GM20000 (cell line): ENCODE measurements around the gene NCOA1.
"Not testable (repeated sequence)": the region's sequence is repeated elsewhere in the genome, so short reads cannot be mapped to it uniquely, and the experiment has no call there.

Source experiments
- DNase-seq: peaks from one replicate; pipeline ENCODE4 v3.0.0; 2012; ENCODE audit warnings: low spot score
- TF ChIP-seq, protein P1 (sequence below): IDR thresholded peaks from 2 replicates; pipeline ENCODE4 v1.5.1; 2012; ENCODE audit warnings: mild to moderate bottlenecking, control low read depth; ENCODE audit errors: extremely low read depth, missing control alignments

NCOA1 gene

DNA sequence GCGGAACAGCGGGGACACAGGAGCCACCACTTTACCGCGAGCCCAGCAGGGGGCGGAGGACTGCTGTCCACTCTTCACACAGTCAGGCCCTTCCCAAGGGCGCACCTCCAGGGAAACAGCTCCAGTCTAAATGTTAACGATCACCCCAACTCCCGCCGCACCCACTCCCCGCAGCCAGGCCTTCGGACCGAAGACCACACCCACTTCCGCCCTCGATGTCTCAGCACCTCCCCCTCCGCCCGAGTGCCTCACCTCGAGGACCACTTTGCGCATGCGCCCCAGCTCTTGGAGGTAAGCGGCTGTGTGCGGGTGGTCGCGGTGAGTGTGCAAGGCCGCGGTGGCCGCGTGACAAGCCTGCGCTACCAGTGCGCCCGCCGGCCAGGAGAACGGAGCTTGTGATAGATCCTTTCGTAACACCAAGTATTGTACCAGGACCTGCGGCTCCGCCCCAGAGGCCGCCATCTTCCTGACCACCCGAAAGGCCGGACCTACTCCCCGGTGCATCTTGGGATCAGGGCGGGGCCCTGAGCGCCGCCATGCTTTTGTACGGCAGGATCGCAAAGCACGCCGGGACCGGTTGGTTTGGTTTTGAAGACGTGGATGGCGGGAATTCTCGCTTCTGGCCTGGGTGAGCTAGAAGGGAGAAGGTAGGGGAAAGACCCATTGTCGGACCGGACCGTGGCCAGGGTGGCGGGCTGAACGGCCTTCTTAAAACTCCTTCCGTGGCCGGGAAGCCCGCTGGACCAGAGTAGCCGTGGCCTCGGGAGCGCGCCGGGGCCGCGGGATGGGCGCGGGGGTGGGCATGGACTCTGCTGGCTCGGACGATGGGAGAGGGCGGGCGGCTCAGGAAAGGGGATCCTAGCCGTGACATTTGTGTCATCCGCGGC lies 302.1 kb downstream of the NCOA1 start, which contains the start of the genes CENPO and PTRHD1:
TSS of gene CENPO (plus strand) at position 552 of the 887 bp plus-strand sequence. CDS start 495 bp downstream, outside the sequence.
TSS of gene PTRHD1 (minus strand) at position 518 of the 887 bp plus-strand sequence. CDS start at position 504, 14 bp downstream.
- TF ChIP-seq, protein P1, sequence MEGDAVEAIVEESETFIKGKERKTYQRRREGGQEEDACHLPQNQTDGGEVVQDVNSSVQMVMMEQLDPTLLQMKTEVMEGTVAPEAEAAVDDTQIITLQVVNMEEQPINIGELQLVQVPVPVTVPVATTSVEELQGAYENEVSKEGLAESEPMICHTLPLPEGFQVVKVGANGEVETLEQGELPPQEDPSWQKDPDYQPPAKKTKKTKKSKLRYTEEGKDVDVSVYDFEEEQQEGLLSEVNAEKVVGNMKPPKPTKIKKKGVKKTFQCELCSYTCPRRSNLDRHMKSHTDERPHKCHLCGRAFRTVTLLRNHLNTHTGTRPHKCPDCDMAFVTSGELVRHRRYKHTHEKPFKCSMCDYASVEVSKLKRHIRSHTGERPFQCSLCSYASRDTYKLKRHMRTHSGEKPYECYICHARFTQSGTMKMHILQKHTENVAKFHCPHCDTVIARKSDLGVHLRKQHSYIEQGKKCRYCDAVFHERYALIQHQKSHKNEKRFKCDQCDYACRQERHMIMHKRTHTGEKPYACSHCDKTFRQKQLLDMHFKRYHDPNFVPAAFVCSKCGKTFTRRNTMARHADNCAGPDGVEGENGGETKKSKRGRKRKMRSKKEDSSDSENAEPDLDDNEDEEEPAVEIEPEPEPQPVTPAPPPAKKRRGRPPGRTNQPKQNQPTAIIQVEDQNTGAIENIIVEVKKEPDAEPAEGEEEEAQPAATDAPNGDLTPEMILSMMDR = peak; percentile 15

DNA sequence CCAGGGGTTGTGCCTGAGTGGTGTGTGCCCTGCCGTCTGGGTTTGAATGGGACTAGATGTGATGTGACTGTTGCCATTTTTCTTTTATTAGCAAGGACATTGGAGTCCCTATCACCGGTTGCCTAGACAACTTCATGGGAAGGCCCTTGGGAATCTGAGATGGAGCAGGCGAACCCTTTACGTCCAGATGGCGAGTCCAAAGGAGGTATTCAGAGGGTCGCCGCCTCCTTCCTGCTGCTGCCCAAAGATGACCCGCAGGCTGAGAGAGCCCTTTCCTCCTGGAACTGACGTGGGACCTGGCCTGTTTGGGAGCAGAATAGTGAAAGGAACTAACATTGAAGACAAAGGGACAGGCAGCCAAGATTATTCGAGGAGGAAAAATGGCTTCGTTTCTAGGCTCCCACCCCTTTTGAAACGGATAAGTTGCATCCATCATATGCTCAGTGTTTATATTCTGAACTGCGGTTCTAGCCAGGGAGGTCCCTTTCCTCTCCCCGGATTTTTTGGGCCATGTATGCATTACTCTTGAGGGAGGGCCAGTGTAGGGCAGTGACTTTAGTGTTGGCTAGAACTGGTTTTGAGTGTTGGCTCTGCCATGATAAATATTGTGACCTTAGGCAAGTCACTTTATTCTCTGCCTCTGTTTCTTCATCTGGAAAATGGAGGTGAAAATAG lies 302.8 kb downstream of the NCOA1 start:
- TF ChIP-seq, protein P1 = no peak
- peak; percentile 19 for DNase-seq

More for the DNA sequence above, 302.1 kb downstream of the NCOA1 start, which contains the start of the genes CENPO and PTRHD1:
- peak; percentile 95 for DNase-seq

DNA sequence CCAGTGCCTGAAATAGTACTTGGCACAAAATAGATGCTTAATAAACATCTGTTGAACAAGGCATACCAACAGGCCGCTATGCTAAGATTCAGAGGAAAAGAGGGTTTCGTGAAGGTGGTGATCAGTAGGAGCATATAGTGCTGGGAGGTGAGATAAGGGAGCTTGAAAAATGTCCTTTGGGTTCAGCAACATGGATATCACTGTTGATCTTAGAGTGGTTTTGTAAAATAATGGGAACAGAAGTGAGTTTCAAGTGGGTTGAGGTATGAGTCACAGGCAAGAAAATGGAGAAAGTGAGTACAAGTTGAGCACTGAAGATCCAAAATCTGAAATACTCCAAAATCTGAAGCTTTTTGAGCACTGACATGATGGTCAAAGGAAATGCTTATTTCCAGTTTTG lies 306.6 kb downstream of the NCOA1 start:
- TF ChIP-seq, protein P1 = no peak
- no peak for DNase-seq

DNA sequence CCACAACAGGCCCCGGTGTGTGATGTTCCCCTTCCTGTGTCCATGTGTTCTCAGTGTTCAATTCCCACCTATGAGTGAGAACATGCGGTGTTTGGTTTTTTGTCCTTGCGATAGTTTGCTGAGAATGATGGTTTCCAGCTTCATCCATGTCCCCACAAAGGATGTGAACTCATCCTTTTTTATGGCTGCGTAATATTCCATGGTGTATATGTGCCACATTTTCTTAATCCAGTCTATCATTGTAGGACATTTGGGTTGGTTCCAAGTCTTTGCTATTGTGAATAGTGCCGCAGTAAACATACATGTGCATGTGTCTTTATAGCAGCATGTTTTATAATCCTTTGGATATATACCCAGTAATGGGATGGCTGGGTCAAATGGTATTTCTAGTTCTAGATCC lies 309.4 kb downstream of the NCOA1 start:
- DNase-seq = not testable (repeated sequence)

DNA sequence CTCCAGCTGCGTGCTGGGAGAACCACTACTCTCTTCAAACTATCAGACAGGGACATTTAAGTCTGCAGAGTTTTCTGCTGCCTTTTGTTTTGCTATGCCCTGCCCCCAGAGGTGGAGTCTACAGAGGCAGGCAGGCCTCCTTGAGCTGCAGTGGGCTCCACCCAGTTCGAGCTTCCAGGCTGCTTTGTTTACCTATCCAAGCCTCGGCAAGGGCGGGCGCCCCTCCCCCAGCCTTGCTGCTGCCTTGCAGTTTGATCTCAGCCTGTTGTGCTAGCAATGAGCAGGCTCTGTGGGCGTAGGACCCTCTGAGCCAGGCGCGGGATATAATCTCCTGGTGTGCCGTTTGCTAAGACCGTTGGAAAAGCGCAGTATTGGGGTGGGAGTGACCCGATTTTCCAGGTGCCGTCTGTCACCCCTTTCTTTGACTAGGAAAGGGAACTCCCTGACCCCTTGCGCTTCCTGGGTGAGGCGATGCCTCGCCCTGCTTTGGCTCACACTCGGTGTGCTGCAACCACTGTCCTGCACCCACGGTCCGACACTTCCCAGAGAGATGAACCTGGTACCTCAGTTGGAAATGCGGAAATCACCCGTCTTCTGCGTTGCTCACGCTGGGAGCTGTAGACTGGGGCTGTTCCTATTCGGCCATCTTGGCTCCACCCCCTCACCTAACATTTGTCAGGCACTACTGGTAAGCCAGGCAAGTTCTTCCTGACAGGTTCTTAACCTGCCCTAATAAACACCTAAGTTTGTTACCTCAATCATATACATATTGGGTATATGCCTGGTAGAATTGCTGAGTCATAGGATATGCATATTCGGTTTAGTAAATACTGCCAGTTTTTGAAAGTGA lies 315.0 kb downstream of the NCOA1 start:
- DNase-seq = not testable (repeated sequence)

DNA sequence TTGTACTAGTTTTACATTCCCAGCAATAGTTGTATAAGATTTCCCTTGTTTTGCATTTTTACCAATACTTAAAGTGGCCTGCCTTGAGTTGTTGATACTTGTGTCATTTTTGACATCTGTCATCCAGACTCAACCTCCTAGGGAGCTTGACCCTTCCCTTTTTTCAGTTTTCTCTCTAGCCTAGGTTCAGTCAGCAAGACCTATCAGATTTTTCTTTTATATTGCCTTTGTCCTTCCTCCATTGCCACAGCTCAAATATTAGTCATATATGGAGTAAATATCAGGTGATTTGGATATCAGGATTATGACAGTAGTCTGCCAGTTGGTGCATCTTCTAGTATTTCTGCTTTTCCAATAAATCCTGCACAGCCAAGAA lies 315.6 kb downstream of the NCOA1 start:
- TF ChIP-seq, protein P1 = no peak
- DNase-seq = no peak

DNA sequence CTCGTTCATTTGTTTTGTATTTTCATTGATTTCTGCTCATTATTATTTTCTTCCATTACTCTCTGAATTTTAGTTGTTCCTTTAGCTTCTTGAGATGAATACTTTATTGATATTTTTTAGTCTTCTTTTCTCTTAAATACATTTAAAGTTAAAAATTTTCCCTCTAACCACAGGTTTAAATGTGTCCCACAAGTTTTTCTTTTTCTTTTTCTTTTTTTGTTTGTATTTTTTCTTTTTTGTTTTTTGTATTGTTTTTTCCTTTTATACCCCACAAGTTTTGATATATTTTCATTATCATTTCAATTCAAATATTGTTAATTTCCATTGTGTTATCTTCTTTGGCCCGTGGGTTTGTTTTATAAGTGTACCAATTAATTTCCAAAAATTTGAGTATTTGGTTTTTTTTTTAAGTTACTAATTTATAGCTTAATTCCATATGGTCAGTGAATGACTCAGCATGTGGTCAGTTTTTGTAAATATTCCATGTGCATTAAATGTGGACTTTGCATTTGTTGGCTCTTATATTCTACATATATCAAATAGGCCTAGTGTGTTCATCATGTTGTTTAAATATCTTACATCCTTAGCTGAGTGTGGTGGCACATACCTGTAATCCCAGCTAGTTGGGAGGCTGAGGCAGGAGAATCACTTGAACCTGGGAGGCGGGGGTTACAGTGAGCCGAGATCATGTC lies 318.4 kb downstream of the NCOA1 start:
- DNase-seq = no peak
- TF ChIP-seq, protein P1 = no peak
